Esophagus squamous epithelium (tissue), 5 donors: ENCODE results near the gene G0S2. TPM values are rescaled to one million over a fixed set of nuclear protein-coding genes. Genes with fewer than 3 reads are reported as not detected.

Experiments used
- DNase-seq: peaks from one replicate; lab custom pipeline; 2025; lab: John Stamatoyannopoulos, UW
- H3K27ac ChIP-seq, 4 donors: fragments of 200-600 bp; sonication (generic); one replicate each; pipeline ENCODE4 v1.5.1; 2016 to 2019; ENCODE audit warnings: mild to moderate bottlenecking in 1 of 4
- H3K27me3 ChIP-seq, 4 donors: fragments of 200-600 bp; sonication (generic); 1 replicate in 3 of 4; 2 replicates in 1 of 4; pipeline versions ENCODE4 v1.5.1 to v1.6.0; 2017 to 2021; ENCODE audit warnings: antibody characterized with exemption in 1 of 4
- H3K36me3 ChIP-seq, 3 donors: fragments of 200-600 bp; sonication (generic); one replicate each; pipeline ENCODE4 v1.5.1; 2016 to 2019
- H3K4me1 ChIP-seq, 3 donors: fragments of 200-600 bp; sonication (generic); one replicate each; pipeline ENCODE4 v1.5.1; 2017 to 2019
- H3K4me3 ChIP-seq, 4 donors: fragments of 200-600 bp; sonication (generic); 1 replicate in 3 of 4; 2 replicates in 1 of 4; pipeline ENCODE4 v1.5.1; 2016 to 2019; ENCODE audit warnings: mild to moderate bottlenecking in 2 of 4, moderate library complexity in 1 of 4
- H3K9me3 ChIP-seq, 3 donors: fragments of 200-600 bp; sonication (generic); one replicate each; pipeline ENCODE4 v1.5.1; 2016 to 2019
- CTCF ChIP-seq, 6 experiments: fragments of 450-650 bp in 4 of 6; fragments of 200-600 bp in 2 of 6; sonication (generic) in 2 of 6; IDR thresholded peaks; one replicate each; pipeline ENCODE4 v1.5.1; 2016 to 2019; ENCODE audit warnings: antibody characterized with exemption in 6 of 6, mild to moderate bottlenecking in 4 of 6, moderate library complexity in 4 of 6
- POLR2A ChIP-seq, 4 donors: fragments of 450-650 bp; IDR thresholded peaks; one replicate each; pipeline ENCODE4 v1.6.1; 2017; ENCODE audit warnings: antibody characterized with exemption in 4 of 4, mild to moderate bottlenecking in 4 of 4, moderate library complexity in 3 of 4
- WGBS, 2 donors: methylation state at CpG; one replicate each; pipeline ENCODE4 v1.1.5; 2018; 5-methylcytosine and 5-hydroxymethylcytosine counted together
- intact Hi-C: fragments of 100-400 bp; cut with DNase I; formaldehyde crosslinking; loops from one replicate; pipeline ENCODE4 v1.15.0; 2022
- total RNA-seq, 4 donors: library from RNA; depleted of rRNA; stranded (reverse); fragments of >200 nt; gene quantifications; one replicate each; pipeline ENCODE4 v1.1.0, GENCODE V29; 2016
- donor health status: DM: yes; HTN: yes; CAD: no.

The G0S2 gene
- total RNA-seq, 4 donors from 2014 or later = 6.7 to 25.2 (median 7.1) TPM

GRCh38 chr1:209657918-209658317 is 17.3 kb upstream of the G0S2 start:
- Histone ChIP-seq H3K4me1 (peaks cover 13 to 77% (median 19%) of the 10 kb centered on the region in 3 donors), H3K4me3 (no peak overlapping the region), H3K9me3 (no peaks in the 10 kb centered on the region), H3K27me3 (peaks cover 0 to 42% (median 0%) of the 10 kb centered on the region in 4 donors), H3K27ac (peak overlapping the region in 3 of 4 donors; percentile 56 to 73 (median 67)), H3K36me3 (no peaks in the 10 kb centered on the region)
- WGBS, 2 donors = 28 to 37% methylated on average over 5 of the region's 5 CpGs
- TF ChIP-seq CTCF (IDR thresholded peaks at IDR 0.05) (no peak), POLR2A (IDR thresholded peaks at IDR 0.05) (no peak)
- intact Hi-C loops = no loop called here
- no peak for DNase-seq

- Histone ChIP-seq H3K9me3 (no peaks in the 10 kb centered on the region), H3K27me3 (peaks cover 0 to 34% (median 0%) of the 10 kb centered on the region in 4 donors), H3K36me3 (no peaks in the 10 kb centered on the region), H3K4me1 (peaks cover 6 to 57% (median 13%) of the 10 kb centered on the region in 3 donors), H3K27ac (peak overlapping the region in 1 of 4 donors; percentile 25), H3K4me3 (no peak overlapping the region)
- 15 to 38% methylated on average over 5 of the region's 5 CpGs for WGBS, 2 donors
- no peak for TF ChIP-seq POLR2A (IDR thresholded peaks at IDR 0.05)
- no peak for TF ChIP-seq CTCF (IDR thresholded peaks at IDR 0.05)
- intact Hi-C loops = no loop called here
- no peak for DNase-seq
Measured at GRCh38 chr1:209659909-209660308, 15.3 kb upstream of the G0S2 start.

- no peak for DNase-seq
- no peak overlapping the region for H3K27ac ChIP-seq
- peaks cover 0 to 29% (median 0%) of the 10 kb centered on the region in 4 donors for H3K27me3 ChIP-seq
- intact Hi-C loops = no loop called here
- H3K4me3 ChIP-seq = no peak overlapping the region
- WGBS, 2 donors = 12 to 36% methylated on average over 1 of the region's 1 CpG
- H3K36me3 ChIP-seq = no peaks in the 10 kb centered on the region
- H3K9me3 ChIP-seq = no peaks in the 10 kb centered on the region
- TF ChIP-seq POLR2A (IDR thresholded peaks at IDR 0.05) (no peak), CTCF (IDR thresholded peaks at IDR 0.05) (no peak)
- H3K4me1 ChIP-seq = peaks cover 6 to 45% (median 13%) of the 10 kb centered on the region in 3 donors
Measured at GRCh38 chr1:209661071-209661470, 14.1 kb upstream of the G0S2 start.

GRCh38 chr1:209662879-209663327 is 12.3 kb upstream of the G0S2 start:
- H3K27me3 ChIP-seq = peaks cover 0 to 16% (median 0%) of the 10 kb centered on the region in 4 donors
- 83 to 91% methylated on average over 3 of the region's 3 CpGs for WGBS, 2 donors
- peaks cover 6 to 27% (median 6%) of the 10 kb centered on the region in 3 donors for H3K4me1 ChIP-seq
- no peak for DNase-seq
- TF ChIP-seq CTCF (IDR thresholded peaks at IDR 0.05) (no peak), POLR2A (IDR thresholded peaks at IDR 0.05) (no peak)
- no peaks in the 10 kb centered on the region for H3K36me3 ChIP-seq
- intact Hi-C loops = no loop called here
- H3K9me3 ChIP-seq = no peaks in the 10 kb centered on the region
- H3K27ac ChIP-seq = no peak overlapping the region
- no peak overlapping the region for H3K4me3 ChIP-seq

GRCh38 chr1:209667103-209667502 is 8.1 kb upstream of the G0S2 start:
- intact Hi-C loops = no loop called here
- peaks cover 0 to 4% (median 0%) of the 10 kb centered on the region in 4 donors for H3K27me3 ChIP-seq
- peaks cover 0 to 8% (median 0%) of the 10 kb centered on the region in 3 donors for H3K4me1 ChIP-seq
- no peak overlapping the region for H3K27ac ChIP-seq
- DNase-seq = no peak
- WGBS, 2 donors = 91% methylated on average over 1 of the region's 1 CpG
- TF ChIP-seq POLR2A (IDR thresholded peaks at IDR 0.05) = no peak
- no peak overlapping the region for H3K4me3 ChIP-seq
- H3K36me3 ChIP-seq = no peaks in the 10 kb centered on the region
- no peaks in the 10 kb centered on the region for H3K9me3 ChIP-seq
